ENCODE data around the gene DSEL. TPM values are rescaled to one million over a fixed set of nuclear protein-coding genes. Genes with fewer than 3 reads are reported as not detected.

Gene DSEL
- 10 to 100 TPM; 11.6 to 16.4 TPM for total RNA-seq
- long read RNA-seq, donor 1, full-length matches to known transcripts = 2 of 6 reads
- long read RNA-seq, donor 1, partial matches to known transcripts = 0 of 6 reads
- long read RNA-seq, donor 1, other reads (novel, unspliced or antisense) = 4 of 6 reads
- long read RNA-seq, donor 2, full-length matches to known transcripts = 4 of 7 reads
- long read RNA-seq, donor 2, partial matches to known transcripts = 0 of 7 reads
- long read RNA-seq, donor 2, other reads (novel, unspliced or antisense) = 3 of 7 reads

DNA sequence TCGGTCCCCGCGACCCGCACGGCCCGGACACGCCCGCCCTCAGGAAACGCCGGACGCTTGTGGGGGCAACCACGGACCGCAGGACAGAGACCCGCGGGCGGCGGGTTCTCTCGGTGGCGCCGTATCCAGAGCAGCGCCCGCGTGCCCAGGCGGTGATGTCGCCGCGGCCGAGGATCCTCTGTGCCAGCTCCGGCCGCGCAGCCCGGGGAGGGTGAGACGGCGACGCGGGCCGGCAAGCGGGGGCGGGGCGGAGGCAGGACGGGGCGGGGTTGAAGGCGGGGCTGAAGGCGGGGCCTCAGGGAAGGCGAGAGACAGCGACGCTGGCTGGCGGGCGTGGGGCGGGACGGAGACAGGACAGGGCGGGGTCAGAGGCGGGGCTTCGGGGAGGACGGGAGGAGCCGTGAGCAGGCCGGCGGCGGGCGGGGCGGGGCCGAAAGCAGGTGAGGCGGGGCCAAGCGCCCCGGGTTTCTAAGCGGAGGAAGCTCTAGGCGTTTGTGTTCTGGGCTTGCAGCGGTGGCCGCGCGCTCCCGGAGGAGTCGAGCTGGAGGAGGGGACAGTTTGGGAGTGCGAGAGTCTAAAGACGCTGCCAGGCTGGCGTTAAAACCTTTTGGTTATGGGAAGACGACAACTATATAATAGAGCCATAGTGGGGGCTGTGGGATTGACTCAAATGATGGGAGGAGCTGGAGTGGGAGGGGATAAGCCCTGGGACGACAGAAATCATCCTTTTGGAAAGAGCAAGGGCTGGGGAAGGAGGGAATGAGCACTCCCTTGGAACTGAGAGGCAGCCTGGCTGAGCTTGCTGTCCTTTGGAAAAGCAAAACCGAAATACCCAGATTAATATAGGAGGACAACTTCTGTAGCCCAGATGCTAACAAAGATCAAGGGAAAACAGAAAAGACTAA lies at the start of gene DSEL:
Gene DSEL (minus strand): TSS at position 182 of the 905 bp plus-strand sequence. CDS start 2,112 bp downstream, outside the sequence.
- intact Hi-C loops (cut with DNase I) = no loop called here
- peak; percentile 100 for DNase-seq (ENCODE audit: low spot score)

GRCh38 chr18:67553437-67553836 lies 36.9 kb upstream of the DSEL start:
- DNase-seq (ENCODE audit: low spot score) = no peak
- intact Hi-C loops (cut with DNase I) = no loop called here

DNA sequence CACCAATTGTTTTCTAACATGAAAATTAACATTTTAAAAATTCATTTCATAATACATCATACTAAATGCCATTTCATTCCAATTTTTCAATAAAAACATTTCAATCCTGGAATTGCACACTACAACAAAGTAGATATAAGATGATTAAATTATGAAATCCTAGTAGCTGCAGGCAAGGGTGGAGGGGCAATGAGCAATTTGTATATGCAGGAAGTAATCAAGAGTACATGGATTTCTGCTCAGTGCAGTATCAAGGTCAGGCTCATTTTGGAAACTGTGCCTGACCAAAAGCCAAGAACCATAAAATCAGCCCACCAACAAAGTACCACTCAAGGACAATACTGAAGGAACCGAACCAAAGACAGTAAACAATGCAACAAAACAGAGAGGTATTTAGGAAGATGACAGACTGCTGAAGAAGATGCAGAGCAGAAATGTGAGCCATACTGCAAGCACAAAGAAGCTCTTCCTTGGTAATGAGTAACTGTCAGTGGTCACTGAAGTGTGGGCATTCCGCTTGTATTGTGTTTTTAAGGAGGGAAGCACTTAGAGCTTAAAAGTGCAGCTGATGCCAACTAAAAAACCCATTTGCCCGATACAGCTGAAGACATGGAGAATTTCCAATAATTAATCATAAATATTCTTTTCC lies 34.5 kb upstream of the DSEL start:
- intact Hi-C loops (cut with DNase I) = no loop called here
- no peak for DNase-seq (ENCODE audit: low spot score)

GRCh38 chr18:67549946-67550345 lies 33.4 kb upstream of the DSEL start:
- no peak for DNase-seq (ENCODE audit: low spot score)
- intact Hi-C loops (cut with DNase I) = no loop called here

DNA sequence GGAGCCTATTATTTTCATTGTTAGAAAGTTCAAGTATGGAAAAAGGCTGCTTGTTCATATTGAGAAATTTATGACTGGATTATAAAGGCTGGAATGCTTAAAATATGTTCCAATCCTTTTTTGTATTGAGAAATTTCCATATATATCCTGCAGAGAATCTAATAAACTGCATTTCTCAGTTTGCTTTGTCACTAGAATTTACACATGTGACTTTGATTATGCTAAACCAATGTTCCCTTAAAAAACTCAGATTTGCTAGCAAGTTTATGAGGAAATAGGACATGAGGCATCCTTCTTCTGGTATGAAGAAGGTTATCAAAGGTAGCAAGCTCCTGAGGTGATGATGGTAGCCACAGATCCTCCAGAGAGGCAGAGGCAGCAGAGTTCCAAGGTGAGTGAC lies 29.2 kb upstream of the DSEL start:
- DNase-seq (ENCODE audit: low spot score) = no peak
- intact Hi-C loops (cut with DNase I) = no loop called here

DNA sequence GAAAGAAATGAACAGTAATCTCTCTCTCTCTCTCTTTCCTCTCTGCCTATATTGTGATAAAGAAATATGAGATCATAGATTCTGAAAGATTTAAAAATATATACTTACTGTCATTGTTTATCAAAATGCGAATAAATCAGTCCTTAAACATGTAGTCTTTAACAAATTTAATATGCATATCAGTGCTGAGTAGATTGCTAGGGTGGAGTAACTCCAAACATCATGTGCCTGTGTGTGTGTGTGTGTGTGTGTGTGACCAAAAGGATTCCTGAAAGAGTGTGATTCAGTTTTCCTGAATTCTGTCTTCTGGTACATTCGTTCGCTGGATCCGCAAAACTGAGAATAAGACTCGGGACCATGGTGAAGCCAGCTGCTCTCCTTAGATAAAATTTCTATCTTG lies 24.0 kb upstream of the DSEL start:
- intact Hi-C loops (cut with DNase I) = no loop called here
- no peak for DNase-seq (ENCODE audit: low spot score)

GRCh38 chr18:67531929-67532328 lies 15.4 kb upstream of the DSEL start:
- intact Hi-C loops (cut with DNase I) = no loop called here
- DNase-seq (ENCODE audit: low spot score) = no peak

DNA sequence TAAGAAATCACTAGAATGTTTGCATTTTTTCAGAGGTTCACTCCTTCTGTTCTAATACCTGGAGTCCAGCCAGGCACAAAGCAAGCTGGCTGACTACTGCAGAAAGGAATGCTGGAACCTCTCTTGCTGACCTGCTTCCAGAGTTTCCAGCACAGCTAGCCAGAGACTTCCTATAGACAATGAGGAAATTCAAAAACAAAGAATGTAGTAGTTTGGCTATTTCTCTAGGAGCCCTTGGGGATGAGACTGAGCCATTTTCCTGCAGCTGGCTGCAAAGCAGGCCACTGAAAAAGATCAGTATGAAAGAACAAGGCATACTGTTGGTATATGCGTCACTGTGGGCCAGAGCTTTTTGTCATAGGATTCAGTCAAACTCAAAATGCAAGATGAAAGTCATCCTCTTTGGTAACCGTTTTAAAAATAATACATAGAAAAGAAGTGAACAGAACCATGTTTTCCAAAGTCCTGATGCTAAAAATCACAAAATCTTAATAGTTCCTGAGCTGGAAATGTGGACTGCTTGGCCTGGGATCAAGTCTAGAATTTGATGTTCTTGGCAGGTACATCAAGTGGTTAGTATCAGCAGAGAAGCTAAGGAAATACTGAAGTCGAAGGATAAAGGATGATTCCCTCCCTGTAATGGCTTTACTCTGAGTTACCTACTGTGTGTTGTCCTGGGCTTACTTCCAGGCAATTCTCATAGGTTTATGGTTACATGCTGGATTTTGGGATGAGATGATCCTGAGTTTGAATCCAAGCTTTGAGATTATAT lies 9.0 kb upstream of the DSEL start:
- intact Hi-C loops (cut with DNase I) = no loop called here
- DNase-seq (ENCODE audit: low spot score) = no peak

DNA sequence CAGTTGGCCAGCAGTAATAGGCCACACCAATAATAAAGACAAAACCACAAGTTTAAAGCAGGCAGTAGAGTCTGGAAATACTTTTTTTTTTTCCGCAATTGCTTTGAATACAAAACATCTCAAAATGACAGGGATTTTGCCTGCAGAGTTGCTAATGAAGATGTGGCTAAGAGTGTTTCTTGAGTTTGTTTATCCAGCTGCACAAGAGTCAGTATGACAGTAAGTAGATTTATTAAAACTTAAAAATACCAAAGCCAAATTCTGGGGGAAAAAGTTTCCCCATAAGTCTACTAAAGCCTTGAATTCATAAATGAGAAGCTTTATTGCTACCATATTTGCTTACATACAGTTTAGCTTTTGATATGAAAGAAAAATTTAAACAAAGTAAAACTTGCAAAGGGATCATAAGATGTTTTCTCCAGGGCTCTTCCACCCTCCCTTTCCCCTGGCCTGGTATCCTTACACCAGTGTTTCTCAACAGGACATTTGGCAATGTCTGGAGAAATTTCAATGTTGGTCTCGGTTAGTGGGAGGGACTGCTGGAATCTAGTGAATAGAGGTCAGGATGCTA lies 3.9 kb upstream of the DSEL start:
- no peak for DNase-seq (ENCODE audit: low spot score)
- intact Hi-C loops (cut with DNase I) = no loop called here

DNA sequence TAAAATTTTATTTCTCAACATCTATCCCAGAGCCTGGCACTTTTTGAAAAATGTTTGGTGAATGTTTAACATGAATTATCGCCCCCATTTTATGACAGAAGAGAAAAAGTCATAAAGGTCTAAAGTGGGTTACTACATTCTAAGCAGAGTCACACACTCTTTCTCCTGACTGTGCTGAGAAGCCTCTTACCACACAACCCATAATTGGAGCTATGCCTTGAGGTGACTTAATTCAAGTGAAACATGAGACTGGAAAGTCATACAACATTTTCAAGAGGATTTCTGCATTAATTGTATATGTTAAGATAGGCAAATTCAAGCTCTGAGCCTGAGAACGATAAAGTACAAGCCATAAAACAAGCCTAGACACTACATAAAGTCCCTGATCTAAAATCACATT lies 3.1 kb upstream of the DSEL start:
- intact Hi-C loops (cut with DNase I) = no loop called here
- no peak for DNase-seq (ENCODE audit: low spot score)

DNA sequence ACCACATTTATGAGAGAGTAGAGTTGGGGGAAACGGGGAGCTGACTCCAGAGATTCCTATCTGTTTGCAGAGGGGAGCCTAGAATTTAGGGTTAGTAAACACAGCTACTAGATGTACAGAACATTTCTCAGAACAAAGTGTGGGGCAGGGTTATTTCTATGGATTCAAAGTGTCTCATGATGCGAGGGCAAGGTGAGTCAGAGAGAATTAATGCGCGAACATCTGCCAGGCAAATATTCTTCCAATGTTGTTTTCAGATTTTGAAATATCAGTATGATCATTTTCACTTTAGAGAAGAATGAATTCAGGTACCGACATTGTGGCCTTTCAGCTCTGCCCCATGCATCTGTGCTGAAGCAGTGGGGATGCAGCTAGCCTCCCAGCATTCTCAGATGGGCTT lies 2.0 kb upstream of the DSEL start:
- intact Hi-C loops (cut with DNase I) = no loop called here
- no peak for DNase-seq (ENCODE audit: low spot score)

DNA sequence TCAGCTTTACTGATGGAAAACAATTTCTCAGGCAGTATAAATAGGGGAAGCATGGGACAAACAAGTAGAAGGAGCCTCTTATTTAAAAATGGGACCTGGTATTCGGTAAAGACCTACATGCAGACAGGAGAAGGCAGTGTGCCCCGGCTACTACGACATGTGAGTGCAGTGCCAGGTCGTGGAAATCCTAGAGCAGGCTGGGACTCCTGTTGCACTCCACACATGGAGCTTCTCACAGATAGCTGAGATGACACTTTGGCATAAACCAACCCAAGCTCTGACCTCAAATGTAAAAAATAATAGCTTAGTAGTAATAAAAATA lies 885 bp upstream of the DSEL start:
- intact Hi-C loops (cut with DNase I) = no loop called here
- DNase-seq (ENCODE audit: low spot score) = no peak

GRCh38 chr18:67515942-67516538 lies 480 bp downstream of the DSEL start:
- DNase-seq (ENCODE audit: low spot score) = peak; percentile 93
- intact Hi-C loops (cut with DNase I) = no loop called here

DNA sequence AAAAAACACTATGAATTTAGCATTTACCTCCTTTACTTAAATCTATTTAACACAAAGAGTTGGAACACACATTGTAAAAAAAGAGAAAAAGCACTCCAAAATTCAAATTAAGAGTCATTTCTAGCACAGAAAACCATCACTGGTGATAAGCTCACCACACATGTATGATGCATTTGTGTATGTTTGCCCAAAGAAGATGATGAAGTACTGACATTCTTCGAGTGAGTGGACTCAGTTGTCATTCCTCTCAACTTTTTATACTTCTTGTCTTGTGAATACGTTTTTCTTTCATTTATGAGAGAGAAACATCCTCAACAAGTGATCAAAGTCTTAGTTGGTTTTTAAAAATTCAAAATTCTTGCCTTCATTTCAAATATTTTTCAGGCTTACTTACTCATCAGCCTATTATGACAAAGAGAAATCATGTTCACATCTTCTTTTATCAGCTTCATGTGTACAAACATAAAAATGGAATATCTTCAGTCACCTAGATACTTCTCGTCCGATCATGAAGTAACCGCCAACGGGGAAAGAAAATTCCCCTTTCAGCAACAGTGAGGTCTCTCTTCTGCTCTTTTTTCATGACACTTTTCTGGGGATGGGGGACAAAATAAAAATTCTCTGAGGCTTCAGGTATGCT lies 1.5 kb downstream of the DSEL start:
- DNase-seq (ENCODE audit: low spot score) = no peak
- intact Hi-C loops (cut with DNase I) = no loop called here

- intact Hi-C loops (cut with DNase I) = no loop called here
- DNase-seq (ENCODE audit: low spot score) = no peak
Observed at GRCh38 chr18:67514465-67514864, 2.1 kb downstream of the DSEL start.

GRCh38 chr18:67513280-67513679 lies 3.2 kb downstream of the DSEL start:
- no peak for DNase-seq (ENCODE audit: low spot score)
- intact Hi-C loops (cut with DNase I) = no loop called here

DNA sequence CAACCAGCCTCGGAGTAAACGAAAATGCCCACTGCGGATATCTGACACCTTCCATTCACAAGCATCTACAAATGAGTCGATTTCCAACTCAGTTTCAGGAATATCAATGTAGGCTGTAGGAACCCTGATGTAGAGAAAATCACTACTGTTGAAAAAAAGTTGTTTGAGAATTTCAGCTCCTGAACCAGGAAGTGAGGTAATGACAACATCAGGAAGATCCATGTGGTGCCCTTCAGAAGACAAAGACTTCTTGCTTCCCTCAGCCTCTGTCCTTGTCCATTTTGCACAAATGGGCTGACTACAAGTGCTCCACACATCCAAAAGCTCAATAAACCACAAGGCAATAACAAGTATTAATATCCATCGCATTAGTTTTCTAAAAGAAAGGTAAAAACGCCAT lies 4.7 kb downstream of the DSEL start:
- intact Hi-C loops (cut with DNase I) = no loop called here
- DNase-seq (ENCODE audit: low spot score) = no peak

DNA sequence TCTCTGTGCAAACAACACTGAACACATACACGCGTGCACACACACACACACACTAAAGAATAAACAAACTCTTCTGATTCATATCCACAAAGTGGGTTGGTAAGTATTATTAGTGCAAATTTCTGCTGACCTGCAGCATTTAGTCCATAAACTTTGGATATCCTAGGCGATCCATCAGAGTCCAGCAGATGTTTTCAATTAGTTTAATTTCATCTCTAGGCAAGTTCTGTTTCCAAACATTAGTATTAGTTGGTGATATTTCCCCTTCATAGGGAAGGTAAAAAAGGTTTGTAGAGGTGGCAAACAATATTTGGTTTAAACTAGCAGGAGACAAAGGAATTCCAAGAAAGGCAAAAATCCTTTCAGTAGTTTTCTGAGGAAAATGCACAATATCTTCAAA lies 5.7 kb downstream of the DSEL start:
- no peak for DNase-seq (ENCODE audit: low spot score)
- intact Hi-C loops (cut with DNase I) = no loop called here
